GM19023 (cell line): ENCODE data around the gene LEKR1.

Experiments
- ATAC-seq: cut with Tn5 transposase; IDR thresholded peaks from one replicate; pipeline ENCODE4 v1.9.1; 2021; ENCODE audit warnings: mild to moderate bottlenecking, moderate library complexity; ENCODE audit not compliant: unreplicated experiment

The LEKR1 gene

DNA sequence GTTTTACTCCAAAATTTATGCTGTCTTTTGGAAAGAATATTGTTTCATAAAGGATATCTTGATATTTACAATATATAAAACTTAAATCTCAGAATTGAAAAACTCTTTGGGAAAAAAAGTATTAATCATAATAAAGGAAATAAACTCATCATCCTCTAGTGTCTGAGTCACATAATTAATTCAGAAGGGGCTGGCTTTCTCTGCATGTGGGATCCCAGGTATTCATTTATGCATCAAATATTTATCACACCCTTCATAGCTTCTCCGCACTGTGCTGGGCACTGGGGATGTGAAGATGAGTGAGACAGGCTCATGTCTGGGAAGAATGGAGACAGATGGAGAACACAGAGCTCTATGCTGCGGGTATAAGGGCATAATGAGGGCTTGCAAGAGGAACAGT lies 268.1 kb downstream of the LEKR1 start:
- ATAC-seq: no peak

DNA sequence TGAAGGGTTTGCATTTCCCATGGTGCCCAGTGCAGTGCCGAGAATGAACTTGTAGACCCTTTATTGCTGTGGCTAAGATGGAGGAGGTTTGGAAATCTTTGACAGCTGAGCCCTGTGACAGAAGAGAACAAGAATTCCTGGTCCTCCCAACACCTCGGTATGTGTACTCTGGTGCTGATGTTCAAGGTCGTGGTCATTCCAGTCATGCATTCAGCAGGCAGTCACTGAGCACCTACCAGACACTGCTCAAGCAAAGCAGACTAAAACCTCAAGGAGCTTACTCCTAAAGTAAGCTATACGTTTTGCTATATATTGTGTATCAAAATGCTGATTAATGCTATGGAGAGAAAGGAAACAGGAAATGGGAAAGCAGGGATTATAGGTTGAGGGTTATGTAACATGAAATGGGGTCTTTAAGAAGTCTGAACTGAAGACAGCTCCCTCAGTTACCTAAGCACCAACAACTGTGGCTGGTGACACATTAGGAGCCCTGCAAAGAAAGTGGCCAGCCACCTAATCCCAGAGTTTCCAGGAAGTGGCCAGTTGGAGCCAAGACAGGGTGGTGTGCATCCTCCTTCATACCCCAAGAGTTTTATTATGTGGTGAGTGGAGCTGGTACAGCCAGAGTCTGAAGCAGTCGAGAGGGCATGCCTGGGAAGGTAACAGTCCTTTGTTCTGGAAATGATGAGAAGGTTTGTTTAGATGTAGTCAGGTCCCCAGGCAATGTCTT lies 268.8 kb downstream of the LEKR1 start:
- no peak for ATAC-seq
